Endodermal cell (in vitro differentiated cells): Measurements from ENCODE around the gene ARL15. TPM values are rescaled to one million over a fixed set of nuclear protein-coding genes. Genes with fewer than 3 reads are reported as not detected.

ENCODE experiments used
- DNase-seq: peaks from one replicate; pipeline ENCODE4 v3.0.0-alpha.2; 2017
- H3K27ac ChIP-seq: 2 replicates; pipeline ENCODE4 v1.5.1; 2013; ENCODE audit warnings: mild to moderate bottlenecking, low read depth, low read length, moderate library complexity
- H3K27me3 ChIP-seq: 2 replicates; pipeline ENCODE4 v1.6.1; 2013; ENCODE audit warnings: mild to moderate bottlenecking, low read length, moderate library complexity; ENCODE audit not compliant: insufficient read depth, control insufficient read depth, poor library complexity, severe bottlenecking
- H3K36me3 ChIP-seq: 2 replicates; pipeline ENCODE4 v1.7.0; 2013; ENCODE audit warnings: mild to moderate bottlenecking, low read length, moderate library complexity; ENCODE audit not compliant: control insufficient read depth, insufficient read depth
- H3K4me1 ChIP-seq: one replicate; pipeline ENCODE4 v1.7.0; 2013; ENCODE audit warnings: low read length; ENCODE audit not compliant: control insufficient read depth, insufficient read depth
- H3K4me3 ChIP-seq: 2 replicates; pipeline ENCODE4 v1.5.1; 2013; ENCODE audit warnings: mild to moderate bottlenecking, low read length, moderate library complexity
- H3K9ac ChIP-seq: 2 replicates; pipeline ENCODE4 v1.6.1; 2013; ENCODE audit warnings: mild to moderate bottlenecking, low read length, moderate library complexity; ENCODE audit not compliant: poor library complexity, severe bottlenecking; ENCODE audit errors: extremely low read depth
- H3K9me3 ChIP-seq: 2 replicates; pipeline ENCODE4 v1.6.1; 2013; ENCODE audit warnings: mild to moderate bottlenecking, low read length, moderate library complexity; ENCODE audit not compliant: control insufficient read depth
- H3K27ac Mint-ChIP-seq: 2 replicates; pipeline ENCODE4 v1.8.0; 2020; ENCODE audit warnings: mixed read lengths
- H3K27me3 Mint-ChIP-seq: 2 replicates; pipeline ENCODE4 v1.8.0; 2021; ENCODE audit warnings: mild to moderate bottlenecking, mixed read lengths; ENCODE audit not compliant: insufficient read depth
- H3K36me3 Mint-ChIP-seq: 2 replicates; pipeline ENCODE4 v1.8.0; 2020; ENCODE audit warnings: low read depth, mixed read lengths
- H3K4me1 Mint-ChIP-seq: 2 replicates; pipeline ENCODE4 v1.8.0; 2020; ENCODE audit warnings: mixed read lengths
- H3K4me3 Mint-ChIP-seq: 2 replicates; pipeline ENCODE4 v1.8.0; 2020; ENCODE audit warnings: mild to moderate bottlenecking, moderate library complexity, mixed read lengths
- H3K9me3 Mint-ChIP-seq: 2 replicates; pipeline ENCODE4 v1.8.0; 2020; ENCODE audit warnings: mild to moderate bottlenecking, mixed read lengths
- CTCF ChIP-seq: fragments of 200-600 bp; sonication (generic); conservative IDR thresholded peaks from 2 replicates; pipeline ENCODE4 v1.5.0; 2021; ENCODE audit warnings: antibody characterized with exemption, mild to moderate bottlenecking
- WGBS, 2 experiments: methylation state at CpG; one replicate each; pipeline versions ENCODE4 v1.1.5 to v1.1.7; 2013; ENCODE audit warnings: missing lambda C conversion rate in 2 of 2, mixed read lengths in 1 of 2; ENCODE audit not compliant: insufficient coverage in 1 of 2, insufficient read length in 1 of 2; 5-methylcytosine and 5-hydroxymethylcytosine counted together
- total RNA-seq, 2 donors: library from RNA; stranded (reverse); fragmentation: NEBNext Ultra II Directional in 1 of 2; extraction: Animal tissue kit (Norgen Biotek cat#: 25700) in 1 of 2; gene quantifications; 2 replicates in 1 of 2; 3 replicates in 1 of 2; pipeline ENCODE4 v1.2.1, GENCODE V29; 2021

The ARL15 gene
- total RNA-seq, 2 donors from 2014 or later = 23.3 to 24.0 TPM

DNA sequence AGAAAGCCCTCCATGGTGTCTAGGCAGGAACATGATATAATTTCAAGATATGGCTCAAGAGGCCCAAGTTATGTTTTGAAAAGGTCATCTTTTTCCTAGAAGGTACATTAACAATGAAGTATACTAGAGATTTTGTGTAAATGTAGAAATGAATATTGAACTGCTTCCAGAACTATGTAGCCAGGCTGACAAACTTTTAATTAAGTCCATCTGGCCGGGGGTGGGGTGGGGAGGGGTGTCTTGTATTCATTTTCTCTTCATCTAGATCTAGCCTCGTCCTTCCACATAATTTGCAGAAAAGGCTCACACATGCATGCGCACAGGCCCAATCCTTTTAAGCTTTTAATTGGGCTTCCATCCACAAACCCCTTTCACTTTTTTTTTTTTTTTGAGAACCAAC lies 323.3 kb downstream of the ARL15 start:
- Histone ChIP-seq H3K9ac (no peak overlapping the region), H3K9me3 (no peaks in the 10 kb centered on the region), H3K27me3 (no peaks in the 10 kb centered on the region), H3K4me1 (no peaks in the 10 kb centered on the region), H3K27ac (no peak overlapping the region), H3K36me3 (no peaks in the 10 kb centered on the region), H3K4me3 (no peak overlapping the region)
- Mint-ChIP-seq H3K36me3 (no peaks in the 10 kb centered on the region), H3K9me3 (peaks cover 3% of the 10 kb centered on the region), H3K4me1 (peaks cover 42% of the 10 kb centered on the region), H3K4me3 (no peak overlapping the region), H3K27me3 (no peaks in the 10 kb centered on the region), H3K27ac (no peak overlapping the region)
- TF ChIP-seq CTCF = no peak
- 83 to 85% methylated on average over 1 to 2 of the region's 3 CpGs for WGBS, 2 experiments
- no peak for DNase-seq

GRCh38 chr5:53985796-53986195 lies 324.6 kb downstream of the ARL15 start:
- no peaks in the 10 kb centered on the region for H3K4me1 ChIP-seq
- no peak overlapping the region for H3K27ac ChIP-seq
- Mint-ChIP-seq H3K4me3 (no peak overlapping the region), H3K36me3 (no peaks in the 10 kb centered on the region), H3K4me1 (peaks cover 42% of the 10 kb centered on the region), H3K27ac (no peak overlapping the region), H3K27me3 (no peaks in the 10 kb centered on the region), H3K9me3 (peaks cover 6% of the 10 kb centered on the region)
- no peaks in the 10 kb centered on the region for H3K9me3 ChIP-seq
- no peak for TF ChIP-seq CTCF
- H3K4me3 ChIP-seq = no peak overlapping the region
- DNase-seq = no peak
- no peaks in the 10 kb centered on the region for H3K27me3 ChIP-seq
- H3K36me3 ChIP-seq = no peaks in the 10 kb centered on the region
- no peak overlapping the region for H3K9ac ChIP-seq
- 92 to 100% methylated on average over 1 to 5 of the region's 5 CpGs for WGBS, 2 experiments

DNA sequence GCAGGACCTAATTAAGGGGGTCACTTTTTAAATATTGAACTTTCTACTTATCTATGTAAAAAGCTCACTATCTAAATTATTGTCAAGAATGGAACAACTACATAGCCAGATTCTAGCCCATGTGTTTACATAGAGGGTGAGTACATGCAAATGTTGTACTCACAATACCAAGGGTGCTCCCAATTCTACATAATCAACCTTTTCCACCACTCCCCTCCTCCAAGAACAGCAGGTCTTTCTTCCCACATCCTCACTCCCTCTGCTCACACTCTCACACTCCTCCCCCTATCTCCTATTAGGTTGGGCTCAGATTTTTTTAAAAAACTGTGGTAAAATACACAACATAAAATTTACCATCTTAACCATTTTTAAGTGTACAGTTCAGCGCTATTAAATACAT lies 325.4 kb downstream of the ARL15 start:
- H3K36me3 Mint-ChIP-seq = no peaks in the 10 kb centered on the region
- H3K4me1 ChIP-seq = no peaks in the 10 kb centered on the region
- no peak overlapping the region for H3K27ac Mint-ChIP-seq
- no peaks in the 10 kb centered on the region for H3K27me3 Mint-ChIP-seq
- H3K4me1 Mint-ChIP-seq = peaks cover 37% of the 10 kb centered on the region
- no peak overlapping the region for H3K4me3 Mint-ChIP-seq
- H3K27ac ChIP-seq = no peak overlapping the region
- no peaks in the 10 kb centered on the region for H3K36me3 ChIP-seq
- WGBS, 2 experiments = 90 to 93% methylated on average over 1 of the region's 1 CpG
- H3K4me3 ChIP-seq = no peak overlapping the region
- no peak for TF ChIP-seq CTCF
- no peak overlapping the region for H3K9ac ChIP-seq
- no peaks in the 10 kb centered on the region for H3K27me3 ChIP-seq
- DNase-seq = no peak
- peaks cover 6% of the 10 kb centered on the region for H3K9me3 Mint-ChIP-seq
- H3K9me3 ChIP-seq = peaks cover 4% of the 10 kb centered on the region
